Smooth muscle cell of the brain vasculature (primary cell): Measurements from ENCODE around the gene NAA60.

Experiments used
- DNase-seq: peaks from one replicate; pipeline ENCODE4 v3.0.0-alpha.2; 2012; ENCODE audit warnings: low read depth, low spot score

Gene NAA60

DNA sequence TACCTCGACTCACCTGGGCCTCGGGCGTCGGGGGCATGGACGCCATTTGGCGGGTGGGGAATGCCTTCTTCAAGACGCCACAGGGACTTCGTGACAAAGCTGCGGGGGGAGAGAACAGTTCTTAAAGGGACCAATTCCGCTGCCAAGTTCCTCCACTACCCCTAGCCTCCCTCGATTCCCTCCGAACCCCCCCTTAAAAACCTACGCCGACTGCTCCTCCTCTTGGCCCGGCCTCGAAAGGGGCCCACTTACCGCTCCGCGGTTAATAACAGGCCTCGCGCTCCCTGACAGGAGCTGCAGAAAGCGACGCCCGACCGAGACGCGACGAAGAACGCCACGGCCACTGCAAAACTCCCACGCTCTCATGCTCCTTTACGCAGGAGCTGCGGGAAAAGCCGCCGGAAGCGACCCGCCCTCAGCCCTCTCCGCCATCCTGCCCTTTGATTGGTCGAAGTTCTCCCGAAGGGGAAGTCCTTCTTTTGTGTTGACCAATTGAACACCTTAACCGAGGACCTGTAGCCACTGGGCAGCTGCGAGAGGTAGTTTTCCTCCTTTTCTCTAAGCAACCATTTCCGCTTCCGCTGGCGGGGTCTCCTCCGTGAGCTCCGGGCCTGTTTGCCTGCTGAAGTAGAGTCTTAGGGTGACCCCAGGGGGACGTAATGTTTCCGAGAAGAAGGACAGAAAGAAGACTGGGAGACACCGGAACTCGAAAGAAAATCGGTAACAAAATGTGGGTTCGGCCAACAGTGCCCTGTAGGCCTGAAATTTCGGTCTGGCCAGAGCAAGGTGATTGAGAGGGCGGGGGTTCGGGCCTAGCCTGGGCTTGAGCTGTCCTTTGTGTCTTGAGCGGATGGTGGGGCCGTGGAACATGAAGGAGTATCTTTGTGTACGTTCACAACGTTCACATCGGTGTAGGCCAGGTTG lies at the start of gene NAA60, which contains the start of gene ZNF597:
TSS of gene NAA60 (plus strand) at position 573 of the 924 bp plus-strand sequence. CDS start 32,548 bp downstream, outside the sequence.
TSS of gene ZNF597 (minus strand) at position 397 of the 924 bp plus-strand sequence. CDS start at position 46, 351 bp downstream.
- no peak for DNase-seq

DNA sequence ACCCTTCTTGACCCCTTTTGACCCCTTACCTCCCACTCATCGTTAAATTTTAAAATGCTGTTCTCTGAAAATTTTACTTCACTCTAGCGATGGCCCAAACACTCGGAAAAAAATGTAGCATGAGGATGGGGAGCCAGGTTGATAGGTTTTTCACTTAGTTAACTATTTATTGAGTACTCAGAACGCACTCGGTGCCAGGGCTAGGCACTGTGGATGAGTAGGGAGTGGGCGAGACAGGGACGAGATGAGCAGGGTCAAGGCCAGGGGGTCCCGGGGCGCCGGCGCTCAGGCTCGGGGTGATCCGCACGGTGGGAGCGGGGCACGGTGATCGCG lies 43.1 kb upstream of the NAA60 start:
- no peak for DNase-seq

DNA sequence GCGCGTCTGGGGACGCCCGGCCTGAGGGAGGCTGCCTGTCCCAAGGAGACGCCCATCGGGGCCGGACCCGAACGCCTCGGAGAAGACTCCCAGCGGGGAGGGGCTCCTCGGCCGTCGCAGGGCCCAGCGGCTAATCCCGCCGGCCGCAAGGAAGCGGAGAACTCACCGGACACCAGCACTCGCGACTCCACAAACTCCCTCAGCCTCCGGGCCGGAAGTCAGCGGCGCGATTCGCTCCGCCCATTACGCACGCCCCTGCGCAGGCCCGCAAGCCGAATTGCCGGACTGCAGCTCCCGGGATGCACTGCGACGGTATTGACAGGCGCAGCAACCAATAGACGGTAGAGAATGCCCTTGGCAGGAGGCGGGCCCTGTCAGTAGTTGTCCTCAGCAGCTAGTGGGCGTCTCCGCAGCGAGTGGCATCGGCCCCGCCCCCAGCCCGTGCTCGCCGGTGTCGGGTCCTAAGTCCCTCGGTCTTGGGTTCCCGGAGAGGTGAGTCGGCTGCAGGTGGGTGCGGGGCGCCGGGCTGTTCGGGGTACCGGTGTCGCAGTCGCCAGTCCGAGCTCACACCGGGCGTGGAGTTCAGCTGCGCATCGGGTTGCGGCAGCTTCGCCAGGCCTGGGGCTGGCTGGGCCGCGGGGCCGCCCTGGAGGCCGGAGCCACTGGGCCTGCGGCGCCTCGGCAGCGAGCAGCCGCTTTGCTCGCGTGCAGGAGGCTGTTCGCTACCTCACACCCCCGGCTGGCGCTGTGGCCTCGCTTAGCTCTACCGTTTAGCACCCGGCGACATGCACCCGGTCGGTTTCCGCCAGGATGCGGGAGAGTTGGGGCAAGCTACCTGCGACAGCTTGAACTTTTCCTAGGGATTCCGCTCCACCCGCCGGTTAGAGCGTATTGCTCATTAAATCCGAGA lies 42.4 kb upstream of the NAA60 start, which contains the start of the genes ZNF174 and ZSCAN32:
TSS of gene ZNF174 (plus strand) at position 437 of the 910 bp plus-strand sequence. CDS start 790 bp downstream, outside the sequence.
TSS of gene ZSCAN32 (minus strand) at position 226 of the 910 bp plus-strand sequence. CDS start 3,447 bp downstream, outside the sequence.
- DNase-seq: peak; percentile 97

DNA sequence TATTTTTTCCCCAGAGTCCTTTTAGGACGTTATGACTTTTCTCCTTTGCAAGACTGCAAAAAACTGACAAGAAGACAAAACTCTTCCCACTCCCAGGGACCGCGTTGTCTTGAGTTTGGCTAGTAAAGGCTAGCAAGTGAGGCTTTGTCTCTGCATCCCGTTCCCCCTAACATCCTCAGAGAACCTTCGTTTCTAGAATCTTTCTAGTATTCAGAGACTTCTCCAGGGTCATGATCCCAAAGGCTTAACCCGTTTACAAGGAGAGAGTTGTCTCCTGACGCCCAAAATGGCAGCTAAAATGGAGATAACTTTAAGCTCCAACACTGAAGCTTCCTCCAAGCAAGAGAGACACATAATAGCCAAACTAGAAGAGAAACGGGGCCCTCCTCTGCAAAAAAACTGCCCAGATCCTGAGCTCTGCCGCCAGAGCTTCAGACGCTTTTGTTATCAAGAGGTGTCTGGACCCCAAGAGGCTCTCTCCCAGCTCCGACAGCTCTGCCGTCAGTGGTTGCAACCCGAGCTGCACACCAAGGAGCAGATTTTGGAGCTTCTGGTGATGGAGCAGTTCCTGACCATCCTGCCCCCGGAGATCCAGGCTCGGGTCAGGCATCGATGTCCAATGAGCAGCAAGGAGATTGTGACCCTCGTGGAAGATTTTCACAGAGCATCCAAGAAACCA lies 41.6 kb upstream of the NAA60 start:
- no peak for DNase-seq

GRCh38 chr16:3408561-3409197 lies 34.8 kb upstream of the NAA60 start:
- DNase-seq: no peak

GRCh38 chr16:3413730-3414379 lies 29.6 kb upstream of the NAA60 start:
- no peak for DNase-seq

DNA sequence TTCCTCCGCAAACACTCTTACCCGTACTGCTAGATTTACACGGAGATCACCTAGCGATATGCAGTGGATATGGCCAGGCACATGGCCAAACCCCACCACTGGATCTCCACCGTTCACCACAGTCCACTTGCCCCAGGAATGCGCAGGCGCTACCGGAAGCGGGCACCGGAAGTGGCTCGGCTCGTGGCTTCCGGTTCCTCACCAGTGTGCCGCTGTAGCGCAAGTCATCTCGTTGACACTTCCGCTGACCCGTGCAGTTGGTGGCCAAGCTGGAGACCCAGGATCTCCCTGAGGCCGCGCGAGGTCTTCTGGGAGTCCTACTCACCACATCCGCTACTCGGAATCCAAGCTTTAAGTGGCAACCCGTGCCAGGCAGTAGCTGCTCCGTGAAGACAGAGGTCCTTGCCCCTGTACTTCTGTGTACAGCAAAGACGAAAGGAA lies 11.7 kb upstream of the NAA60 start:
- no peak for DNase-seq

GRCh38 chr16:3434373-3434772 lies 9.1 kb upstream of the NAA60 start:
- no peak for DNase-seq

DNA sequence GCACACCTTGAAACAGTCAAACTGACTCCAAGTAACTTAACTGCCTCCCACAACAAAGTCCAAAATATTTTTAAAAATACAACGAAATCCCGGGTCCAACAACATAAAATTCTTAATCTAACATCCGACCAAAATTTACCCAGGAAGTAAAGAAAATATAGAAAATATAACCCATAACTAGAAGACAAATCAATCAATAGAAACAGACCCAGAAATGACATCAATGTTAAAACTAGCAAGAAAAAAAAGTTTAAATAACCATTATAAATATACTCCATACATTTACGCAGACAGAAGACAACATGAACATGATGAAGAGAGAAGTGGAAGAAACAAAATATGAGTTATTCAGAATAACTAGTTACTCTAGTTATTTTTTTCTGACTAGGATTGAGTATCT lies 3.8 kb upstream of the NAA60 start:
- DNase-seq: no peak

DNA sequence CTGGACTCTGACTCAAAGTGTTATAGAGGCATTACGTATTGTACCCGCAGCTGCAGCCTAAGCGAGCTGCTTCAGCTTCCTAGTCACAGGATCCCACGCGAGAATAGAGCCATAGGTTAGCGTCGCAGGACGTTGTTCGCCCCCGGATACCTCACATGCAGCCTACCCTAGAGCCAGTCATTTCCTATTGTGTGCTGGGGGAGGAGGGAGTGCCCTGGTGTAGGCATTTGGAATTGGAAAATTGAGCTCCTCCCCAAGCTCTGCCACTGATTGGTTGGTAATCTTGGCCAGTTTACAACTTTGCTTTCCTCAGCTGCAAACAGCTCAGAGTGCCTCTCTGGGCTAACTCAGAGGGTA lies 530 bp downstream of the NAA60 start:
- DNase-seq: no peak

DNA sequence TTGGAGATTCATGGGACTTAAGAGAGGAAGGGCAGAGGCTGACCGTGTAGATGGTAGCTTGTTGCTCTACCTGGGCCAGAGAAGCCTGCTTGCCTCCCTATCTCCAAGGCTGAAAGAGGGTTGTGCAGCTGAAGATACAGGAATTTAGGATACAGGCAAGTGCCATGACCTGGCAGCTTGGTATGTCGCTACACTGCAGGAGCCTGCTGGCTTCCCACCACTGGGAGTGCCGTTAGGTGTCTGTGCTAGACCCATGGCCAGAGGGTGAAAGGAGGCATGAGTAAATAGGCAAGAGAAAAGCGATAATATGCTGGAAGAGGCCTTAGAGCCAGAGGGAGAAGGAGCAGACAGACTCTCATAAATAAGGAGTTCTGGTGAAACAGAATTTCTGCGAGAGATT lies 10.6 kb downstream of the NAA60 start:
- no peak for DNase-seq

- DNase-seq: no peak
Measured at GRCh38 chr16:3454631-3455147, 11.2 kb downstream of the NAA60 start.

DNA sequence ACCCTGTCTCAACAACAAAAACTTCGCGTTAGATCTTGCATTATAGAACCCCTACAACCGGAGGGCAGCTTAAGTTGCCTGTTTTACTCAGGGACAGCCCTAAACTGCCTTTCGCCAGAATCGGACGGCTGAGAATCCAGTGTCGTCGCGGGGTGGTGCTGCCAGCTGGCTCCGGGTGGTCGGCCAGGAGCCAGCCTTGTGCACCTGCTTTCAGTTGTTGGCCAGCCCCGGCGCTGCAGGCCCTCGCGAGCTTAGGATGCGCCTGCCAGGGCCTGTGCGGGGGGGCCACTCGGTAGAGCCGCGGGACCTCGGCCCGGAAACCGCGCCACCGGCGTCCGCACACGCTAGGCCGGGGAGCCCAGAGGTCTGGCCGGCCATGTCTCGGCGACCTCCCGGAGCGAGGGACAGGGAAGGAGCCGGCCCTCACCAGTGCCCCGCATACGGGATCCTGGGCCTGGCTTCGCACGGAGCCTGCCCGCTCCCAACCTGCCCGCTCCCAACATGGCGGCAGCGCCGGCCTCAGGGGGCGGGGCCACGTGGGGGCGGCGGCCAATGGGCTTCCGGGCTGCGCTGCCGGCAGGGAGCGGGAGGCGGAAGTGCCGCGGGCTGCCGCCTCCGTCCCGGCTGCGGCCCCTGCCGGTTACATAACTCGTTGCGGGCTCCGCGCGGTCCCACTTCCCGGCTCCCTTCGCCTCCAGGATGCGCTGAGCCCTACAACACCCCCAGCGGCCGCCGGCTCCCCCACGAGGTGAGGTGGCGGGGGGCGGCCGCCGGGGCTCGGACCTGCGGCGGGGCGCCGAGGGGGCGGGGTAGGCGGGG lies 14.2 kb downstream of the NAA60 start:
- DNase-seq: peak; percentile 56

GRCh38 chr16:3458278-3458851 lies 14.9 kb downstream of the NAA60 start:
- DNase-seq: no peak

GRCh38 chr16:3458852-3459361 lies 15.4 kb downstream of the NAA60 start:
- DNase-seq: no peak

DNA sequence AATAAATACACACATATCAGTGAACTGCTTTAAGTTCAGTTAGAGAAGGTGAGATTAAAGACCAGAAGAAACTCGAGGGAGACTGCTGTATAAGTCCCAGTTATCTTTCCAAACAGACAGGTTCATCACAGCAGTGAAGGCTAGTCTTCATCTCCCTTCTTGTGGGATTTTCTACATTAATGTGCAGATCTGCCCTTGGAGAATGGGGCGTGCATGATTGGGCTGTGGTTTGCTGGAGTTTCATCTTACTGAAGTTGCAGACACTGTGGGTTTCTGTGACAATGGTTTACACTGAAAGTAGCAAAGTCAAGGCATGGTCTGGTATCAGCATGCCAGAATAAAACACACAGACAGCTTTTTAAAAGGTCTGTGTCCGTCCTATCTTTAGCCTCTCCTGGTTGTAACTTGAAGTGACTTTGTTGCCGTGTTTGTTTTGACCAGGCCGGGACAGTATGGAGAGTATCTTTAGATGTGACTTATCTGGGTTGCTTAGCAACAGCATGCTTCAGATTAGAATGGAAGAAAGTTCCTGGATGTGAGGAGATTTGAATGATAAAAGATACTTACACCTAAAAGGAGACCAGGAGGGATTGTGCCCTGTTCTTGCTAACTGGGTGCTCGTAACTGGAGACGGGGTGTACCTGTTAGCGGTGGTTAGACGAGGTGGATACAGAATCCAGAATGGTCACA lies 16.1 kb downstream of the NAA60 start:
- DNase-seq: no peak

- DNase-seq: no peak
Measured at GRCh38 chr16:3460121-3460520, 16.6 kb downstream of the NAA60 start.

GRCh38 chr16:3460585-3460984 lies 17.1 kb downstream of the NAA60 start:
- no peak for DNase-seq
